ENCODE results near the gene C6orf136.

C6orf136 gene

DNA sequence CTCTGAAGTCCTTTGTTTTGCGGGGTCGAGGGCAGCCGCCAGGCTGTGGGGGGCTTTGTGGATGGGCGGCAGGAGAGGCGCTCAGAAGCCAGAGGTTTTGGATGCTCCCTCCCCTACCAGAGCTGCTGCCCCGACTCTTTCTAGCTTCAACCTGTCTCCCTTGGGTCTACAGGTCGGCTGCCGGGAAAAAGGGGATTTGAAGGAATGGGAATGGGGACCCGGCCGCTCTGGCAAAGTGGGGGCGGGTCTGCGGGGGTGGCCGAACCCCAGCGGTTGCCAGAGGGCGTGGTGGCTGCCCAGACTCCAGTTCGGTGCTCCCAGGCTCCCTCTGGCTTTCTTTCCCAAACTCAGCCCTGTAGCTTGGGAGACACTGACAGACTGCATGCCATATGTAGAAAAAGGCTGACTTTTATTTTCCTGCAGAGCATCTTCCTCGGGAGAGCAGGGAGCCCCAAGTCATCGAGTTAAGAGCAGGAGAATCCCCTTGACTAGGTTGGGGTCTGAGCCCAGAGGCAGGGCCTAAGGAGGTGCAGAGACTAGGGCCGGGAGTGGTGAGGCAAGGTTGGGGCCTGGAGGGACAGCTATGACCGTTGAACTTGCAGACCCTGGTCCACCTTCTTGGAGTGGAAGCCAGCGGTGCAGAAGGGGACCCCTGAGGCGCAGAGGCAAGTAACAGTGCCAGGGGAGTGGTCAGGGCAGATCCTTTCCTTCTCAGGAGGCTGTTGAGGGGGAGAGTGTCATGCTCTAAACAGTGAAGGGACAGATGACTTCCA, 40.9 kb downstream of the C6orf136 start:
- no peak for DNase-seq

DNA sequence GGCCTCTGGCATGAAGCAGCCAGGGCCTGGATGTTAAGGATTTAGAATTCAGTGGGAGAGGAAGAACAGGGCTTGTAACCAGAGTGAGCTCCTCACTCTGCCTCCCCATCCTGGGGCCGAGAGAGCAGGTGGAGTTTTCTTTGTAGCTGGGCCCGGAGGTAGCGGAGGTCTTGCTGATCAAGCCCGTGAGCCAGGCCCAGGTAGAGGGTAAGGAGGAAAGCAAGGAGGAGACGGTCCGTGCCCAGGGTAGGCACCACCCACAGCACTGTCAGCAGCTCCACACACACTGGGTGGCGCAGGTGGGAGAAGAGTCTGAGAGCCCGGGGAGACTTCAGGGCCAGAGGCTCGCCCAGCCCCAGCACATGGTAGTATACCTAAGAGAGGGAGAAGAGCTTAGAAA, 41.6 kb downstream of the C6orf136 start:
- DNase-seq = no peak

DNA sequence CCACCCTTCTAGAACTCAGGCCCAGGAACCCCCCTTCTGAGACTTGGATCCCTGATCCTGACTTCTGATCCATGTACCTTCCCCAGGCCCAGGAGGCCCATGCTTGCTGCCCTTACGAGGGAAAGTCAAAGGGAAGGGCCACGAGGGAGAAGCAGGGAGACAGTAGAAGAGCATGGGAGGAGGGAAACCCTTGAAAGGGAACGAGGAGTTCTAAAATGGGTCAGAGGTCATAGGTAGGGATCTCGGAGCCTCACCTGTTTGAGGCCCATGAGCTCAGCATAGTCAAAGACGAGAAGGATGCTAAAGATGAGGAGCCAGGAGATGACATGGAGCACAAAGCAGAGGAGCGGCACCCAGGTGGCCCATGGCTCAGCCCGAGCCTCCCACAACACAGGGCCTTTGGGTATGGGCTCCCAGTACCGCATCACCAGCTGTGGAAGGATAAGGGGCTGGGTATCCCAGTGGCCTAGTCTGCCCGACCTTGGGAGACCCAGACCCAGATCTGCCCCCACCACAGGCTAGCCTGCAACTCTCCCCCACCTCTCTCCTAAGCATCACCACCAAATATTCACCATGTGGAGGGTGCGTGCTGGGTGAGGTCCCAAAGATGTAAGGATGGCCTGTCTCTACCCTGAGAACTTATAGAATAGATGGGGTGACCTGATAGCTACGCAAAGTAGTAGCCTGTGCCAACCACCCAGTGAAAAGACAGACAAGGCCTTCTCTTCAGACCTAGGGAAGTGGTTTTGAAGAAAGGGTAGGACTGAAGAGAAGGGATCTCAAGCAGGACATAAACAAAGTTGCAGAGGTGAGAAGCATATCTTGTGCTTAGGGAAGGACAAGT, 42.3 kb downstream of the C6orf136 start:
- no peak for DNase-seq

DNA sequence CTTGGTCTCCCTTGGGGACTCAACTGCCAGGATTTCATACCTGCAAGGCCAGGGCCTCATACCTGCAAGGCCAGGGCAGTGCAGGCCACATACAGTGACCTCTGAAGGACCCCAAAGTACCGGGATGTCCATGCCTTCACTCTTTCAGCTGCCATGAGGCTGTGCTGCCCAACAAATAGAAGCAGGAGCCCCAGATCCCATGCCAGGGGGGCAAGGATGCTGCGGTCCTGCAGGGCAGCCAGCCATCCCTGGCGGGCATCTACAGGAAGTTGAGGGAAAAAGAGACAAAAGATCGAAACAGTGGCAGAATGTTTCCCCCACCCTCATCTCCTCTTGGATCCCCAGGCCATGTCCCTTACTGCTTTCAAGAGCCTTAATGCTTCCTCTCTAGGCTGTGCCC, 43.1 kb downstream of the C6orf136 start:
- DNase-seq = no peak

DNA sequence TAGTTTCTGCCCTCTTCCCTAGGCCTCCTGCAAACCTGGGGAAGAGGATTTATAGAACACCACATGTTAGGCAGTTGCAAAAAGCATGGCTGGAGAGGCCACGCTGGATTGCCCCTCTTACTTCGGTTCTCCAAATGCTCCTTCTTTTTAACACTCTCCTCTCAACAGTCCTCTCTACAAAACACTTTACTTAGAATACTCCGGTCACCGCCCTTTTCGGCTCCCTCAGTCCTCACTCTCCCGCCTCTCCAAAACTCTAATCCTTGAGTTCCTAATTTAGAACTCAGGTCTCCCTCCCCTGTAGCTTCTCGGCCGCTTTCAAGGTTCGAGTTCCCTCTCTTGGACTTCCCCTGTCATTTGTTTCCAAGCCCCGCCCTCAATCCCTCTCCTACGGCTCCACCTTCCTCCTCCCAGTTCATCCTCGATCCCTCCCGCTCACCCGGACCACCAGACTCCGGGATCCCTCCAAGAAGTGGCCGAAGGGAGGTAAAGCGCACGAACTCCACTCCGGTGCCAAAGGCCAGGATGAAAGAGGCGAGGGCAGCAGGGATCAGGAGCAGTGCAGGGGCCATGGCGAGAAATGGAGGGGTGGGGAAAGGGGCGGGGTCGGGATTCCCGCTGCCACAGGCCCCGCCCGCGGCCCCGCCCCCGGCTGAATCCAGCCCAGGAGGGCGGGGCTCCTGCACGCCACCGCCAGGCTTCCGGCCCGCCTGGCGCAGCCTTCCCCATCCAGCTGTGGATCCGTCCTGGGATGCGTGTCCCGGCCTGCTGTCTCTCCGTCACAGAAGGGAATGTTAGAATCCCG, 43.7 kb downstream of the C6orf136 start, which contains the start of gene NRM:
TSS of gene NRM (minus strand) at position 582 of the 805 bp plus-strand sequence. CDS start at position 572, 10 bp downstream.
- DNase-seq = peak; percentile 60

DNA sequence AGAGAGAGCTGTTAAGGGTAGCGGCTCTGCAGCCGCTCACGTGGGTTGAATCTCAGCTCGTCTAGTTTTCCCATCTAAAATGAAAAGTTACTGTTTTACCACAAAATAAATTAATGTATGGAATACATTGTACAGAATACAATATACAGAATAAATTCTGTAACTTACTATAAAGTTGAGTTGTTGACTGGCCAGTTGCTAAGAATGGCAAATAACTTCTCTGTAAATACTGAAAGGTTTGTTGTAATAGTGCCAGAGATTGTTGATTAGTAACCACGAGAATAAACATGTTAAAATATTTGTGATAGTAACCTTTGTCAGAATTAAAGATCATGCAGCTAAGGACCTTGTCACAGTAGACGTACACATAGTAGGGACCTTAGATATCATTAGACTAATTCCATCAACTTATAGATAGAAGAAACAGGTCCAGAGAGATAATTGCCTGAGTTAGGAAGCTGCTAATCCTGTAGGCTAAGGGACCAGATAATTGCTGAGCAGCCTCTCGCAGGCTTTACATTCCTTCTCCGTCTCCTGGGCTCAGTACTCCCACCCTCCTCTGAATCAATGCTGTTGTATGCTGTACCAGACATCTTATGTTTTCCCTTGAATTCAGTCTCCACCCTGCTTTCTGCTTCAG, 44.4 kb downstream of the C6orf136 start:
- no peak for DNase-seq

DNA sequence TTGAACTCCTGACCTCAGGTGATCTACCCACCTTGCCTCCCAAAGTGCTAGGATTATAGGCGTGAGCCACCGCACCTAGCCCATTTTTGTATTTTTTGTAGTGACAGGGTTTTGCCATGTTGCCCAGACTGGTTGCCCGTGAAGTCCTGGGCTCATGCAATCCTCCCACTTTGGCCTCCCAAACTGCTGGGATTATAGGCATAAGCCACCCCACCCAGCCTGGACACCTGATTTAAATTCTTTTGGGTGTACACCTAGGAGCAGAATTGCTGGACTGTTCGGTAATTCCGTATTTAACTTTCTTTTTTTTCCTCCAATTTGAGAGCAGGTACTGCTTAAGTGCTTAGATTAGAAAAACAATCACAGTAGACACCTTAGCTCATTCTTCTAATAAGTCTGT, 49.5 kb downstream of the C6orf136 start:
- DNase-seq = no peak

DNA sequence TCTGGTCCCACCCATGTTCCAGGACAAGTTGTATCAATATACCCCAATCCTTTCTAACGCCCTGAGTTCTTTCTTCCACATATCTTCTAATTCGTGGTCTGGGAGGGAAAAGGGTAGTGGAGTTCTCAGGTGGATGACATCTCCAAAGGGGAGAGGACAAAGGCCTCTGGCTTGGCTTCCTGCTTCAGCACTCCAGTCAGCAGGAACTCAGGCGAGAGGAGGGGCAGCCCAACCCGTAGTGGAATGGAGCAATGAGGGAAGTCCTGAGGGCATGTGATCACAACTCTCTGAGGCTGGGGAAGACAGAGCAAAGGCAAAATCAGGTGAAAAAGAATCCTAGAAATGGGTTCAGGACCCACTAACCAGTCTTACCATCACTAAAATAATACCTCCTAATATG, 53.4 kb downstream of the C6orf136 start:
- DNase-seq = no peak
